HepG2 (cell line): Measurements from ENCODE around the gene NREP. TPM values are rescaled to one million over a fixed set of nuclear protein-coding genes. Genes with fewer than 3 reads are reported as not detected.
A peak's percentile ranks its signal among the peaks of the same experiment; 100 is the strongest.

Experiments used
- ATAC-seq: fragments of 200-7000 bp; cut with Tn5 transposase; 3 replicates; pipeline ENCODE4 v1.9.1; 2020; ENCODE audit warnings: mild to moderate bottlenecking, moderate library complexity
- BruUV-seq: library from RNA; stranded (reverse); fragments of 400-500 nt; replicated peaks from 2 replicates; lab custom pipeline; 2021; lab: Mats Ljungman, UMichigan
- CTCF ChIA-PET: fragments of 300-600 bp; formaldehyde crosslinking; extraction: SDS; loops from one replicate; lab custom pipeline; 2021; ENCODE audit warnings: low total read pairs, inconsistent platforms, low intra/inter-chr PET ratio; lab: Yijun Ruan, JAX
- POLR2A ChIA-PET: fragments of 350-600 bp; sonication (Branson Sonifier 250); formaldehyde crosslinking; loops from one replicate; lab custom pipeline; 2020; ENCODE audit warnings: antibody characterized with exemption, inconsistent platforms; lab: Yijun Ruan, JAX
- DNase-seq: peaks from one replicate; pipeline ENCODE4 v3.0.0-alpha.2; 2015; ENCODE audit warnings: low spot score
- FAIRE-seq: peaks from 3 replicates; lab custom pipeline; 2011; peaks lifted over from hg19 to GRCh38; lab: Jason Lieb, UNC
- H2AFZ ChIP-seq: one replicate; pipeline ENCODE4 v1.6.1; 2011; ENCODE audit warnings: low read length, inconsistent platforms
- H3K27ac ChIP-seq: fragments of 300-600 bp; 3 replicates; pipeline ENCODE4 v1.8.0; 2011; ENCODE audit warnings: mixed run types, mild to moderate bottlenecking, mixed read lengths, low read length, inconsistent platforms; ENCODE audit not compliant: insufficient read depth; ENCODE audit errors: extremely low read length
- H3K27me3 ChIP-seq, 2 experiments: fragments of 200-600 bp in 1 of 2; 2 replicates in 1 of 2; 3 replicates in 1 of 2; pipeline versions ENCODE4 v1.6.0 to v1.8.0; 2011; ENCODE audit warnings: low read length in 2 of 2, mild to moderate bottlenecking in 2 of 2, moderate library complexity in 2 of 2, inconsistent platforms in 1 of 2; ENCODE audit not compliant: insufficient read depth in 2 of 2, control insufficient read depth in 1 of 2
- H3K36me3 ChIP-seq, 2 experiments: fragments of 200-600 bp in 1 of 2; replicated peaks in 1 of 2; 2 replicates in 1 of 2; 3 replicates in 1 of 2; pipeline versions ENCODE4 v1.5.1 to v1.8.0; 2011; ENCODE audit warnings: low read length in 2 of 2, inconsistent platforms in 1 of 2; ENCODE audit not compliant: insufficient read depth in 2 of 2, control insufficient read depth in 1 of 2
- H3K4me1 ChIP-seq: 2 replicates; pipeline ENCODE4 v1.5.1; 2012; ENCODE audit warnings: low read length, inconsistent platforms; ENCODE audit not compliant: insufficient read depth
- H3K4me2 ChIP-seq: 2 replicates; pipeline ENCODE4 v1.6.0; 2011; ENCODE audit warnings: low read depth, low read length, inconsistent platforms
- H3K4me3 ChIP-seq, 3 experiments: fragments of 200-600 bp in 1 of 3; sonication (generic), shearing (Covaris generic) in 1 of 3; replicated peaks in 1 of 3; 2 replicates each; pipeline ENCODE4 v1.5.1; 2011 to 2016; ENCODE audit warnings: low read length in 3 of 3, inconsistent platforms in 2 of 3, low read depth in 2 of 3, mild to moderate bottlenecking in 2 of 3, control low read depth in 1 of 3, mixed read lengths in 1 of 3; ENCODE audit not compliant: insufficient read depth in 1 of 3
- H3K79me2 ChIP-seq: one replicate; pipeline ENCODE4 v1.6.1; 2011; ENCODE audit warnings: low read length, inconsistent platforms; ENCODE audit not compliant: insufficient read depth
- H3K9ac ChIP-seq: 2 replicates; pipeline ENCODE4 v1.6.0; 2011; ENCODE audit warnings: mild to moderate bottlenecking, low read depth, low read length, inconsistent platforms; ENCODE audit not compliant: insufficient read depth
- H3K9me3 ChIP-seq: 2 replicates; pipeline ENCODE4 v1.5.1; 2012; ENCODE audit warnings: mild to moderate bottlenecking, low read length
- H4K20me1 ChIP-seq: 2 replicates; pipeline ENCODE4 v1.6.0; 2011; ENCODE audit warnings: inconsistent platforms, mild to moderate bottlenecking, low read length, moderate library complexity; ENCODE audit not compliant: insufficient read depth
- AHDC1 ChIP-seq: sonication (generic); formaldehyde crosslinking; IDR thresholded peaks from 2 replicates; pipeline ENCODE4 v1.5.1; 2020; ENCODE audit warnings: mild to moderate bottlenecking, missing genetic modification reagents, borderline replicate concordance
- KDM5A ChIP-seq: fragments of 200-600 bp; sonication (generic); IDR thresholded peaks from 2 replicates; pipeline ENCODE4 v1.7.0; 2018; ENCODE audit warnings: antibody characterized with exemption, mild to moderate bottlenecking, low read length, borderline replicate concordance
- ONECUT2 ChIP-seq: sonication (generic); formaldehyde crosslinking; IDR thresholded peaks from 2 replicates; pipeline ENCODE4 v1.4.0; 2020; ENCODE audit warnings: missing genetic modification reagents
- PRPF4 ChIP-seq: fragments of 200-400 bp; formaldehyde crosslinking; IDR thresholded peaks from 2 replicates; pipeline ENCODE4 v1.6.1; 2016; ENCODE audit warnings: low read length, low read depth; ENCODE audit not compliant: poor library complexity, severe bottlenecking
- TFAP4 ChIP-seq: sonication (generic); IDR thresholded peaks from 2 replicates; pipeline ENCODE4 v1.6.1; 2016; ENCODE audit warnings: low read depth, borderline replicate concordance
- U2AF1 ChIP-seq: fragments of 200-400 bp; formaldehyde crosslinking; optimal IDR thresholded peaks from 2 replicates; pipeline ENCODE3; 2017; ENCODE audit warnings: mild to moderate bottlenecking, low read depth, low read length
- ZNF44 ChIP-seq: sonication (generic); formaldehyde crosslinking; IDR thresholded peaks from 2 replicates; pipeline ENCODE4 v1.5.1; 2020; ENCODE audit warnings: mild to moderate bottlenecking, missing genetic modification reagents
- ZNF724P ChIP-seq: sonication (generic); formaldehyde crosslinking; IDR thresholded peaks from 2 replicates; pipeline ENCODE4 v1.8.0; 2022; ENCODE audit warnings: missing genetic modification reagents, borderline replicate concordance
- ZSCAN29 ChIP-seq: sonication (generic); formaldehyde crosslinking; conservative IDR thresholded peaks from 2 replicates; pipeline ENCODE4 v1.4.0; 2020; ENCODE audit warnings: mild to moderate bottlenecking, missing genetic modification reagents
- WGBS: methylation state at CpG from one replicate; pipeline ENCODE4 v1.1.6; 2017; ENCODE audit warnings: low lambda C conversion rate; 5-methylcytosine and 5-hydroxymethylcytosine counted together
- in situ Hi-C: cut with HindIII; loops from 2 replicates; pipeline ENCODE4 v1.10.0; 2017; ENCODE audit warnings: low pct_unique_long_range_greater_than_20kb; ENCODE audit not compliant: extremely low pct_ligation_motif_present
- intact Hi-C: fragments of 100-400 bp; cut with micrococcal nuclease; formaldehyde crosslinking; loops from one replicate; pipeline ENCODE4 v1.10.0; 2022; ENCODE audit not compliant: unreplicated experiment
- polyA plus RNA-seq, 8 experiments: library from polyadenylated mRNA; depleted of rRNA in 3 of 8; stranded (reverse) in 7 of 8; unstranded in 1 of 8; fragments of >200 nt; fragmentation: Illumina TruSeq in 4 of 8; extraction: Trizol in 4 of 8; gene quantifications; 2 replicates each; pipeline versions ENCODE4 v1.2.1 to v1.2.3, GENCODE V29; 2011 to 2016; ENCODE audit warnings: low read depth in 4 of 8, missing spikeins in 1 of 8, mixed read lengths in 1 of 8; ENCODE audit not compliant: insufficient read depth in 1 of 8
- total RNA-seq, 5 experiments: library from RNA; depleted of rRNA; stranded (reverse); fragments of >200 nt; fragmentation: Illumina TruSeq; extraction: Trizol; gene quantifications; 2 replicates each; pipeline ENCODE4 v1.2.3, GENCODE V29; 2016; ENCODE audit warnings: low read depth in 1 of 5

NREP gene
- total and polyA plus RNA-seq, 2 of the 13 experiments (the other 11 are each of a cell fraction or from before 2014, with no cell fraction given) = 40.5 to 102 TPM

GRCh38 chr5:111762895-111763294, 5.9 kb upstream of the NREP start:
- ATAC-seq = no peak
- H3K9me3 ChIP-seq = no peaks in the 10 kb centered on the region
- TF ChIP-seq TFAP4 = peak; percentile 89
- no peak for TF ChIP-seq ZNF44 (CRISPR knock-in tag)
- TF ChIP-seq, all 625 proteins: peak for 1
- BruUV-seq = no TSS peak
- Histone ChIP-seq H3K4me1 (peaks cover 22% of the 10 kb centered on the region), H3K79me2 (no peaks in the 10 kb centered on the region), H4K20me1 (no peaks in the 10 kb centered on the region), H3K27ac (no peak overlapping the region), H3K4me3 (no peak overlapping the region), H2AFZ (no peak overlapping the region), H3K36me3 (no peaks in the 10 kb centered on the region), H3K27me3 (peaks cover 0 to 15% of the 10 kb centered on the region in 2 experiments; a peak in 1 of 5 replicates), H3K9ac (no peak overlapping the region), H3K4me2 (peak overlapping the region; percentile 47)
- in situ Hi-C loops = no loop called here
- no peak for FAIRE-seq
- whole genome bisulfite sequencing = 25% methylated on average over 6 of the region's 6 CpGs
- no peak for DNase-seq
- intact Hi-C loops = no loop called here
- POLR2A ChIA-PET = no interaction called here
- CTCF ChIA-PET = no interaction called here

GRCh38 chr5:111758284-111758628, 1.3 kb upstream of the NREP start:
- Histone ChIP-seq H3K36me3 (no peaks in the 10 kb centered on the region), H3K27me3 (peaks cover 0 to 11% of the 10 kb centered on the region in 2 experiments; a peak in 1 of 5 replicates), H3K4me2 (peak overlapping the region; percentile 85), H4K20me1 (no peaks in the 10 kb centered on the region), H3K9ac (peak overlapping the region; percentile 85), H3K9me3 (no peaks in the 10 kb centered on the region), H2AFZ (no peak overlapping the region), H3K4me3 (peak overlapping the region; percentile 69 to 83 (median 72); a peak in 5 of 6 replicates), H3K79me2 (peaks cover 15% of the 10 kb centered on the region), H3K4me1 (peaks cover 49% of the 10 kb centered on the region), H3K27ac (peak overlapping the region; percentile 96)
- CTCF ChIA-PET = no interaction called here
- 1% methylated on average over 5 of the region's 5 CpGs for WGBS
- FAIRE-seq (no peak), DNase-seq (no peak), ATAC-seq (no peak)
- BruUV-seq = no TSS peak
- intact Hi-C loops (loop anchor here (1.0 to 5.0 kb wide), 2 partner anchors 246 to 389 kb away; partner anchors contain the start of gene STARD4), in situ Hi-C loops (no loop called here)
- POLR2A ChIA-PET = interaction anchor here (0.7 to 5.7 kb wide), 9 partner anchors 8 to 403 kb away, joined by 3 to 85 read pairs (median 5); no protein-coding TSS in a partner anchor
- no peak for TF ChIP-seq U2AF1
- no peak for TF ChIP-seq ONECUT2 (CRISPR knock-in tag)
- TF ChIP-seq AHDC1 (CRISPR knock-in tag) = peak; percentile 49; the same call in 1 of the 2 replicates
- 0 out of 2 replicates have a peak, but pooled peaks have one; percentile 32 for TF ChIP-seq KDM5A
- TF ChIP-seq PRPF4 = no peak
- TF ChIP-seq ZNF724P (CRISPR knock-in tag) = no peak
- 0 out of 2 replicates have a peak, but pooled peaks have one; percentile 30 for TF ChIP-seq ZSCAN29 (CRISPR knock-in tag)
